HUES6 (cell line): ENCODE measurements around the gene PANK2.

Experiments used
- H3K27ac ChIP-seq: 2 replicates; pipeline ENCODE4 v1.7.0; 2013; ENCODE audit warnings: low read depth, mild to moderate bottlenecking, low read length, inconsistent platforms
- H3K27me3 ChIP-seq: 2 replicates; pipeline ENCODE4 v1.6.1; 2013; ENCODE audit warnings: low read length; ENCODE audit not compliant: control insufficient read depth, insufficient read depth
- H3K36me3 ChIP-seq: 2 replicates; pipeline ENCODE4 v1.6.1; 2013; ENCODE audit warnings: low read length; ENCODE audit not compliant: control insufficient read depth, insufficient read depth
- H3K4me1 ChIP-seq: 2 replicates; pipeline ENCODE4 v1.6.1; 2013; ENCODE audit warnings: low read length; ENCODE audit not compliant: control insufficient read depth, insufficient read depth
- H3K4me3 ChIP-seq: 2 replicates; pipeline ENCODE4 v1.5.1; 2013; ENCODE audit warnings: low read depth, low read length
- H3K9ac ChIP-seq: one replicate; pipeline ENCODE4 v1.6.1; 2013; ENCODE audit warnings: mild to moderate bottlenecking, low read length
- H3K9me3 ChIP-seq: 2 replicates; pipeline ENCODE4 v1.6.1; 2013; ENCODE audit warnings: low read depth, low read length; ENCODE audit not compliant: control insufficient read depth, insufficient read depth

PANK2 gene

DNA sequence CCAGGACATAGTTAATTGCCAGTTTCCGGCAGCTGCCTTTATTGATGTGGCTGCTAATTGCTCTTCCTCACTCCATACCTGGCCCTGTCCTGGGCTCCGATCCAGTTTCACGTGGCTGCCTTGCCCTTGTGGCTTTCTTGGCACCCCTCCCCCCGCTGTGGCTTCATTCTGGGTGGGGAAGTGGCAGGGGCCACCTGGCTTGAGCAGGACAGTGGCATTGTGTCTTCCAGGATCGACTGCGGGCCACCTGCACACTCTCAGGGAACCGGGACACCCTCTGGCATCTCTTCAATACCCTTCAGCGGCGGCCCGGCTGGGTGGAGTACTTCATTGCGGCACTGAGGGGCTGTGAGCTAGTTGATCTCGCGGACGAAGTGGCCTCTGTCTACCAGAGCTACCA is 31.8 kb upstream of the PANK2 start:
- Histone ChIP-seq H3K4me1 (no peaks in the 10 kb centered on the region), H3K36me3 (peaks cover 32% of the 10 kb centered on the region), H3K9ac (no peak overlapping the region), H3K27ac (no peak overlapping the region), H3K9me3 (0 out of 2 replicates have a peak, but pooled peaks cover 4% of the 10 kb centered on the region), H3K27me3 (no peaks in the 10 kb centered on the region), H3K4me3 (no peak overlapping the region)

- Histone ChIP-seq H3K36me3 (peaks cover 45% of the 10 kb centered on the region), H3K4me3 (no peak overlapping the region), H3K9me3 (0 out of 2 replicates have a peak, but pooled peaks cover 4% of the 10 kb centered on the region), H3K4me1 (no peaks in the 10 kb centered on the region), H3K27me3 (no peaks in the 10 kb centered on the region), H3K9ac (no peak overlapping the region), H3K27ac (no peak overlapping the region)
Measured at GRCh38 chr20:3858689-3859088, 30.5 kb upstream of the PANK2 start.

DNA sequence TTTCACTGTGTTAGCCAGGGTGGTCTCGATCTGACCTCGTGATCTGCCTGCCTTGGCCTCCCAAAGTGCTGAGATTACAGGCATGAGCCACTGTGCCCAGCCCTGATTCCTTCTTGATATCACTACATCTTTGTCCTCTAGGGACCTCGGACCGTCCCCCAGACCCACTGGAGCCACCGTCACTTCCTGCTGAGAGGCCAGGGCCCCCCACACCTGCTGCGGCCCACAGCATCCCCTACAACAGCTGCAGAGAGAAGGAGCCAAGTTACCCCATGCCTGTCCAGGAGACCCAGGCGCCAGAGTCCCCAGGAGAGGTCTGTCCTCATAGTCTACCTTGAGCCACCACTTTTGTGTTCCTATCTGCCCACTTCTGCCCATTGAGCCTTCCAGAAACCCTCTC is 28.0 kb upstream of the PANK2 start:
- Histone ChIP-seq H3K27ac (no peak overlapping the region), H3K9me3 (0 out of 2 replicates have a peak, but pooled peaks cover 4% of the 10 kb centered on the region), H3K9ac (no peak overlapping the region), H3K4me3 (no peak overlapping the region), H3K27me3 (no peaks in the 10 kb centered on the region), H3K36me3 (peaks cover 67% of the 10 kb centered on the region), H3K4me1 (no peaks in the 10 kb centered on the region)

GRCh38 chr20:3862333-3862732 is 26.9 kb upstream of the PANK2 start:
- H3K36me3 ChIP-seq, result peaks cover 71% of the 10 kb centered on the region

DNA sequence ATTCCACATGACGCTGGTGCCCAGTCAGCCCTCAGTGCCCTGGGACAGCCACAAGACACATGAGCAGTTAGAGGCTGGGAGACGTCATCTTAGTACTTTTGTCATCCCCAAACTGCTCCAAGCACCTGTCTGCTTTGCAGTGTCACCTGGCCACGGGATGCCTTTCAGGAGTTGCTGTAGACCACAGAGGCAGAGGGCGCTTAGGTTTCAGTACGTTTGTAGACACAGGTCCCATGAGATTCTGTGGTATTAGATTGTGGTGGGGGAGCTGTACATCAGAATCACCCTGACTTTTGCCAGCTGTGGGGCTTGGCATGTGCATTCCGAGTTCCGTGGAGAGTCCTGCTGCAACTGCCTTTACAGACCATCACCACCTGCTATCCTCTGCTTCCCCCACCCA is 25.9 kb upstream of the PANK2 start:
- H3K27ac ChIP-seq, result no peak overlapping the region
- H3K9ac ChIP-seq, result no peak overlapping the region
- no peaks in the 10 kb centered on the region for H3K4me1 ChIP-seq
- no peak overlapping the region for H3K4me3 ChIP-seq
- H3K27me3 ChIP-seq, result no peaks in the 10 kb centered on the region
- H3K36me3 ChIP-seq, result peaks cover 67% of the 10 kb centered on the region
- H3K9me3 ChIP-seq, result 0 out of 2 replicates have a peak, but pooled peaks cover 4% of the 10 kb centered on the region

More at GRCh38 chr20:3862333-3862732, 26.9 kb upstream of the PANK2 start:
- no peaks in the 10 kb centered on the region for H3K4me1 ChIP-seq
- H3K27me3 ChIP-seq, result no peaks in the 10 kb centered on the region
- H3K9ac ChIP-seq, result no peak overlapping the region
- no peak overlapping the region for H3K4me3 ChIP-seq
- H3K27ac ChIP-seq, result no peak overlapping the region
- 0 out of 2 replicates have a peak, but pooled peaks cover 4% of the 10 kb centered on the region for H3K9me3 ChIP-seq

DNA sequence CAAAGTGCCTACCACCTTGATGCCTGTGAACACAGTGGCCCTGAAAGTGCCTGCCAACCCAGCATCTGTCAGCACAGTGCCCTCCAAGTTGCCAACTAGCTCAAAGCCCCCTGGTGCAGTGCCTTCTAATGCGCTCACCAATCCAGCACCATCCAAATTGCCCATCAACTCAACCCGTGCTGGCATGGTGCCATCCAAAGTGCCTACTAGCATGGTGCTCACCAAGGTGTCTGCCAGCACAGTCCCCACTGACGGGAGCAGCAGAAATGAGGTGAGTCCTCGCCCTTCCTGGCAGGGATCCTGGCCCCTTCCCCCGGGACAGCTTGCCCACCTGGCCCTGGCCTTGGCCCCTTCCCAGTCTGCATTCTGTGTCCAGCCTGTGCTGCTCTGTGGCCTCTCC is 24.7 kb upstream of the PANK2 start:
- Histone ChIP-seq H3K4me1 (no peaks in the 10 kb centered on the region), H3K4me3 (no peak overlapping the region), H3K27me3 (no peaks in the 10 kb centered on the region), H3K27ac (no peak overlapping the region), H3K9ac (no peak overlapping the region), H3K36me3 (peaks cover 67% of the 10 kb centered on the region), H3K9me3 (0 out of 2 replicates have a peak, but pooled peaks cover 4% of the 10 kb centered on the region)

- Histone ChIP-seq H3K27ac (no peak overlapping the region), H3K9ac (no peak overlapping the region), H3K4me3 (no peak overlapping the region), H3K9me3 (0 out of 2 replicates have a peak, but pooled peaks cover 4% of the 10 kb centered on the region), H3K36me3 (peaks cover 67% of the 10 kb centered on the region), H3K27me3 (no peaks in the 10 kb centered on the region), H3K4me1 (no peaks in the 10 kb centered on the region)
Measured at GRCh38 chr20:3865152-3865886, 23.9 kb upstream of the PANK2 start.

DNA sequence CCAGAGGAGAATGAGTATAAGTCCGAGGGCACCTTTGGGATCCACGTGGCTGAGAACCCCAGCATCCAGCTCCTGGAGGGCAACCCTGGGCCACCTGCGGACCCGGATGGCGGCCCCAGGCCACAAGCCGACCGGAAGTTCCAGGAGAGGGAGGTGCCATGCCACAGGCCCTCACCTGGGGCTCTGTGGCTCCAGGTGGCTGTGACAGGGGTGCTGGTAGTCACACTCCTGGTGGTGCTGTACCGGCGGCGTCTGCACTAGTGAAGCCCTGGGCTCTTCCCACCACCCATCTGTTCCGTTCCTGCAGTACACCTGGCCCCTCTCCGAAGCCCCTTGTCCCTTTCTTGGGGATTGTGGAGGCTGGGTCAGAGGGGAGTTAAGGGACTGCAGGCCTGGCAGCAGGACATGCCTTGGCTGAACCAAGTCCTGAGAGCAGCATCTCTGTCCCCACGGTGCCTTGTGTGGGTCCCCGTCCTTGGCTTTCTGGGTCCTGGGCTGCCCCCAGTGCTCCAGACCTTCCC is 23.2 kb upstream of the PANK2 start:
- Histone ChIP-seq H3K4me1 (no peaks in the 10 kb centered on the region), H3K9ac (no peak overlapping the region), H3K4me3 (no peak overlapping the region), H3K27me3 (no peaks in the 10 kb centered on the region), H3K27ac (no peak overlapping the region), H3K36me3 (peaks cover 67% of the 10 kb centered on the region), H3K9me3 (0 out of 2 replicates have a peak, but pooled peaks cover 4% of the 10 kb centered on the region)

DNA sequence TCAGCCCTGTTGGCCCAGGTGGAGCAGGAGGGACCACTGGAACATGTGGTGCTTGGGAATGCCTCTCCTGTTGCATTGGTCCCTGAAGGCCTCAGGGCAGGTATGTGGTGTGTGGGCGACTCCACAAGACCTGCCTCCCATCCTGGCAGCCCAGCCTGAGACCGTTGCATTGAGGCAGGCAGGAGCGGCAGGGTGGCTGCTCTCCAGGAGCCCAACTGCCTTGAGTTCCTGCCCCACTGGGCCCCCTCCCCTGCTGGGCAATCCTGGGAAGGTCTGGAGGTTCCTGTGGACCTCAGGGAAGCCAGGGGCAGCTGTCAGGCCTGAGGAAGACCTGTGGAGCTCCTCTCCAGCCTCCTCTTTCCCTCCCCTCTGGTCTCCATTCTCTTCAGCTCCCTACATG is 22.7 kb upstream of the PANK2 start:
- Histone ChIP-seq H3K9me3 (0 out of 2 replicates have a peak, but pooled peaks cover 4% of the 10 kb centered on the region), H3K9ac (no peak overlapping the region), H3K27me3 (no peaks in the 10 kb centered on the region), H3K4me1 (no peaks in the 10 kb centered on the region), H3K27ac (no peak overlapping the region), H3K36me3 (peaks cover 67% of the 10 kb centered on the region), H3K4me3 (no peak overlapping the region)

GRCh38 chr20:3867802-3868201 is 21.4 kb upstream of the PANK2 start:
- Histone ChIP-seq H3K9me3 (no peaks in the 10 kb centered on the region), H3K36me3 (peaks cover 55% of the 10 kb centered on the region), H3K27ac (no peak overlapping the region)

GRCh38 chr20:3869839-3870634 is 19.1 kb upstream of the PANK2 start:
- peaks cover 44% of the 10 kb centered on the region for H3K36me3 ChIP-seq
- H3K9ac ChIP-seq, result no peak overlapping the region
- H3K4me1 ChIP-seq, result no peaks in the 10 kb centered on the region
- H3K9me3 ChIP-seq, result no peaks in the 10 kb centered on the region
- no peak overlapping the region for H3K27ac ChIP-seq
- no peak overlapping the region for H3K4me3 ChIP-seq
- no peaks in the 10 kb centered on the region for H3K27me3 ChIP-seq

More at GRCh38 chr20:3867802-3868201, 21.4 kb upstream of the PANK2 start:
- H3K4me1 ChIP-seq, result no peaks in the 10 kb centered on the region
- no peak overlapping the region for H3K9ac ChIP-seq
- no peaks in the 10 kb centered on the region for H3K27me3 ChIP-seq
- no peak overlapping the region for H3K4me3 ChIP-seq
